Heart left ventricle (tissue), 16 donors: ENCODE results near the gene ATOSB. TPM values are rescaled to one million over a fixed set of nuclear protein-coding genes. Genes with fewer than 3 reads are reported as not detected.
A peak's percentile ranks its signal among the peaks of the same experiment; 100 is the strongest.

ENCODE experiments used
- ATAC-seq, 4 donors: fragments of 200-7000 bp; cut with Tn5 transposase; one replicate each; pipeline ENCODE4 v1.9.1; 2020 to 2022; ENCODE audit warnings: moderate library complexity in 4 of 4, mild to moderate bottlenecking in 3 of 4, moderate number of reproducible peaks in 1 of 4
- DNase-seq, 5 donors: peaks; one replicate each; pipeline ENCODE4 v3.0.0-alpha.2; 2020
- H3K27ac ChIP-seq, 12 donors: fragments of 200-600 bp; sonication (generic) in 4 of 12; one replicate each; pipeline versions ENCODE4 v1.5.0 to v1.8.0; 2016 to 2022; ENCODE audit warnings: mild to moderate bottlenecking in 2 of 12
- H3K27me3 ChIP-seq, 9 donors: fragments of 200-600 bp; sonication (generic) in 2 of 9; one replicate each; pipeline versions ENCODE4 v1.5.1 to v1.8.0; 2016 to 2022; ENCODE audit warnings: mild to moderate bottlenecking in 3 of 9
- H3K36me3 ChIP-seq, 9 donors: fragments of 200-600 bp; sonication (generic) in 2 of 9; one replicate each; pipeline versions ENCODE4 v1.5.0 to v1.8.0; 2018 to 2022; ENCODE audit warnings: mild to moderate bottlenecking in 2 of 9
- H3K4me1 ChIP-seq, 12 donors: fragments of 200-600 bp; sonication (generic) in 4 of 12; one replicate each; pipeline versions ENCODE4 v1.5.0 to v1.8.0; 2016 to 2022; ENCODE audit warnings: mild to moderate bottlenecking in 3 of 12
- H3K4me3 ChIP-seq, 12 donors: fragments of 200-600 bp; sonication (generic) in 4 of 12; one replicate each; pipeline versions ENCODE4 v1.5.0 to v1.8.0; 2017 to 2022; ENCODE audit warnings: mild to moderate bottlenecking in 9 of 12, moderate library complexity in 4 of 12
- H3K9me3 ChIP-seq, 12 donors: fragments of 200-600 bp; sonication (generic) in 4 of 12; one replicate each; pipeline versions ENCODE4 v1.5.0 to v1.8.0; 2016 to 2022; ENCODE audit warnings: mild to moderate bottlenecking in 1 of 12
- POLR2A ChIP-seq, 2 donors: fragments of 450-650 bp; IDR thresholded peaks; one replicate each; pipeline ENCODE4 v1.6.1; 2017; ENCODE audit warnings: antibody characterized with exemption in 2 of 2, mild to moderate bottlenecking in 2 of 2, moderate library complexity in 2 of 2
- WGBS, 4 donors: extraction: QIAGEN DNeasy Blood & Tissue Kit in 2 of 4; methylation state at CpG; one replicate each; pipeline versions ENCODE4 v1.1.5 to v1.1.7; 2013 to 2018; 5-methylcytosine and 5-hydroxymethylcytosine counted together
- intact Hi-C, 10 donors: fragments of 100-400 bp; cut with DNase I; formaldehyde crosslinking; loops; one replicate each; pipeline versions ENCODE4 v1.11.1 to v1.14.2; 2022
- polyA plus RNA-seq, 2 donors: library from polyadenylated mRNA; stranded (reverse); fragments of 200-250 nt; gene quantifications; one replicate each; pipeline ENCODE4 v1.2.3, GENCODE V29; 2013
- total RNA-seq, 9 donors: library from RNA; depleted of rRNA in 2 of 9; stranded (reverse); fragments of >200 nt in 2 of 9; fragmentation: NEBNext Ultra II Directional in 3 of 9; extraction: Animal tissue kit (Norgen Biotek cat#: 25700) in 3 of 9; gene quantifications; one replicate each; pipeline versions ENCODE4 v1.1.0 to v1.2.4, GENCODE V29; 2016 to 2023
- TF ChIP-seq, protein P1 (sequence below), 12 donors: fragments of 200-600 bp; sonication (generic) in 4 of 12; IDR thresholded peaks; one replicate each; pipeline versions ENCODE4 v1.5.0 to v1.8.0; 2018 to 2022; ENCODE audit warnings: antibody characterized with exemption in 12 of 12, mild to moderate bottlenecking in 5 of 12
- donor health status: ischemic (EF 13 %, LVEDD 7.1; RV severe dilation, severe dysfunction).
- donor health status: healthy with polysubstance abuse.
- donor health status: DM: no; HTN: yes; CAD: no.
- donor health status: DM: no; HTN: no; CAD: no.
- donor health status: ischemic (EF 25% LVEDD 6.9; RV normal size, moderate dysfunction).
- donor health status: ischemic (EF 25% LVEDD 5.7; RV mildly dilated, moderate dysfunction).
- donor health status: healthy.
- donor health status: DM: yes; HTN: yes; CAD: no.
- donor health status: ischemic (EF 35%, LVEDD 5.7; RV mildly dilated, moderate dysfunction).
- donor health status: nonischemic (EF 11% LVEDD 7.7; RV severe dilation, severe dysfunction).
- donor health status: DM: yes; HTN: yes; CAD: no.
- donor health status: PGD.
- donor health status: ischemic (EF 29% LVEDD 5.4; RV normal size, mild dysfunction).
- donor health status: nonischemic (EF 23%, LVEDD 6.1; RV moderate dilation, normal function).

The ATOSB gene
- total and polyA plus RNA-seq, 11 donors, result 15.9 to 43.3 (median 19.5) TPM

DNA sequence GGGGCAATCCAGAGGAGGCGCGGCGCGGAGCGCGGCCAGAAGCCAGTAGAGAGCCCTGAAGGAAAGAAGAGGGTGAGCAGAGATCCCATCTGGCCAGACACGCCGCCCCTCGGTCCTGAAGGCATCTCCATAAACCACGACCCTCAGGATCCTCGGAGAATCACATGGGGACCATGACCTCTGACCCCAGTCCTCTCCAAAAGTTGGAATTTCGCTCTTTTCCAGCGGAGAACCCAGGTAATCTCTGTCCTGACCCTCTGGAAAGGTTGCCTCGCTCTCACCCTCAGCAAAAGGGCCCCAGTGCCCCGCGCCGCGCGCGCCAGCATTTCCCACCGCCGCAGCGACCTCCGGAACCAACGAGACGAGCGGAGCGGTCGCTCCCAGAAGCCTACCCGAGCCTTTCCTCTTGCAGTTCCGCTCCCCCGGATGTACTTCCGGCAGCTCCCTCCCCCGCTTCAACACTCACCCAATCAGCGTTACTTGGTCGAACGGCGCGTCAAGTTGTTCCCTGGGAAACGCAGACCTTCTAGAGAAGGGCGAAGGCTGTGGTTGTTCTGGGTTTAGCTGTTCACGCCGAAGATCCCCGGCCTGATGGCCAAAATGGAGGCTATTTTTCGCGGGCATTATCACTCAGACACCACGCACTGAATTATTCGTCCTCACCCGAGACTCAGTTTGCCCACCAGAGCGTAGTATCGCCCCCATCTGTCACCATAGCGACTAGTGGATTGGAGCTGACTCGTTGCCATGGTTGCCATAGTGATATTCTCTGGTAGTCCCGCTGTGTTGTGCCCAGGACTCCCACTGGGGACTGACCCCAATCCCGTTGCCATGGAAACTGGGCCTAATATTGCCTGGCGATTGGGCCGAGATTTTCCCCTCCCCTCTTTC, 12.6 kb downstream of the ATOSB start, which contains the start of gene STOML2:
STOML2 (minus strand) TSS at position 363 of the 891 bp plus-strand sequence; CDS start at position 326, 37 bp downstream.
- peaks cover 0 to 25% (median 20%) of the 10 kb centered on the region in 12 donors for H3K4me1 ChIP-seq
- peak within 1 kb of the TSS; percentile 61 to 91 (median 76) for H3K4me3 ChIP-seq
- no peaks in the 10 kb centered on the region for H3K27me3 ChIP-seq
- DNase-seq (peak; percentile 94 to 97 (median 95)), ATAC-seq (peak; percentile 95 to 98 (median 96))
- intact Hi-C loops, result loop anchor here in 2 of 10 donors (2.0 to 5.0 kb wide), 3 partner anchors 30 to 436 kb away; partner anchors contain the start of genes DNAJB5 (in 1 of the 2) and VCP (in 1 of the 2)
- no peaks in the 10 kb centered on the region for H3K9me3 ChIP-seq
- peak within 1 kb of the TSS; percentile 71 to 94 (median 88) for H3K27ac ChIP-seq
- peaks cover 0 to 68% (median 62%) of the 10 kb centered on the region in 9 donors for H3K36me3 ChIP-seq
- WGBS, 4 donors, result 0 to 2% (median 1%) methylated on average over 43 to 57 of the region's 57 CpGs
- peak in 1 of 2 donors; percentile 77 for TF ChIP-seq POLR2A (IDR thresholded peaks at IDR 0.05)
- TF ChIP-seq, protein P1, sequence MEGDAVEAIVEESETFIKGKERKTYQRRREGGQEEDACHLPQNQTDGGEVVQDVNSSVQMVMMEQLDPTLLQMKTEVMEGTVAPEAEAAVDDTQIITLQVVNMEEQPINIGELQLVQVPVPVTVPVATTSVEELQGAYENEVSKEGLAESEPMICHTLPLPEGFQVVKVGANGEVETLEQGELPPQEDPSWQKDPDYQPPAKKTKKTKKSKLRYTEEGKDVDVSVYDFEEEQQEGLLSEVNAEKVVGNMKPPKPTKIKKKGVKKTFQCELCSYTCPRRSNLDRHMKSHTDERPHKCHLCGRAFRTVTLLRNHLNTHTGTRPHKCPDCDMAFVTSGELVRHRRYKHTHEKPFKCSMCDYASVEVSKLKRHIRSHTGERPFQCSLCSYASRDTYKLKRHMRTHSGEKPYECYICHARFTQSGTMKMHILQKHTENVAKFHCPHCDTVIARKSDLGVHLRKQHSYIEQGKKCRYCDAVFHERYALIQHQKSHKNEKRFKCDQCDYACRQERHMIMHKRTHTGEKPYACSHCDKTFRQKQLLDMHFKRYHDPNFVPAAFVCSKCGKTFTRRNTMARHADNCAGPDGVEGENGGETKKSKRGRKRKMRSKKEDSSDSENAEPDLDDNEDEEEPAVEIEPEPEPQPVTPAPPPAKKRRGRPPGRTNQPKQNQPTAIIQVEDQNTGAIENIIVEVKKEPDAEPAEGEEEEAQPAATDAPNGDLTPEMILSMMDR (IDR thresholded peaks at IDR 0.05), result no peak

DNA sequence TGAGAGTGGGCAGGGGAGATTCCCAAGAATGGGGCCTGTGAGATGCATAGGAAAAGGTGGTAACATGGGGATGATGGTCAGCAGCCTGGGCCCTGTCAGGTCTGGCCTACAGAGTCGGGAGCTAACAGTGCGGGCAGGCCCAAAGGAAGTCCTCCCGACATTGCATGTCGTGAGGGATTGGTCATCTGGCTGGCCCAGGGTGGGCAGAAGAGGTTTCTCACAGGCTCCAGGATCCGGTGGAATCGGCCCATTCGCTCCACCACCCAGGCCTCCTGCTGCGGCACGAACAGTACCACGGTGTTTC, 13.2 kb downstream of the ATOSB start:
- intact Hi-C loops, result loop anchor here in 2 of 10 donors (2.0 to 5.0 kb wide), 3 partner anchors 30 to 435 kb away; partner anchors contain the start of genes DNAJB5 (in 1 of the 2) and VCP (in 1 of the 2)
- Histone ChIP-seq H3K9me3 (no peaks in the 10 kb centered on the region), H3K4me1 (peaks cover 0 to 25% (median 20%) of the 10 kb centered on the region in 12 donors), H3K4me3 (peak overlapping the region; percentile 61 to 91 (median 76)), H3K27me3 (no peaks in the 10 kb centered on the region), H3K27ac (peak overlapping the region in 11 of 12 donors; percentile 85 to 94 (median 89)), H3K36me3 (peaks cover 0 to 62% (median 56%) of the 10 kb centered on the region in 9 donors)
- WGBS, 4 donors, result 3 to 8% (median 5%) methylated on average over 8 to 10 of the region's 10 CpGs
- TF ChIP-seq POLR2A (IDR thresholded peaks at IDR 0.05), result no peak
- TF ChIP-seq, protein P1 (IDR thresholded peaks at IDR 0.05), result no peak
- DNase-seq (no peak), ATAC-seq (peak in 3 of 4 donors; percentile 4 to 16 (median 5))

DNA sequence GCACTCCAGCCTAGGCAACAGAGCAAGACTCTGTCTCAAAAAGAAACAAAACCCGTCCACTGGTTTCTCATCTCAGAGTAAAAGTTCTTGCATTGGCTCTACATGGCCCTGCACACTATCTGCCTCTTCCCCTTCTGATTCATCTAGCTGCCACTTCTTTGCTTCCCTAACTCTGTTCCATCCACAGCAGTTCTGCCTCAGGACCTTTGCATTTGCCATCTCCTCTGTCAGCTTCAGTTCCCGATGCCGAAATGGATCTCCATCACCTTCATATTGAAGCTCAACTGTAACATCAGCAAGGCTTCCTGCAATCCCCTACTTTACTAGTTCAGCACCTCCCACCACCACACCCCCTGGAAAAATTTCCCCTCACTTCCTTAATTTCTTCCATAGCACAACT, 18.1 kb downstream of the ATOSB start:
- intact Hi-C loops, result loop anchor here (2.0 to 5.0 kb wide), 6 partner anchors 25 to 335 kb away; partner anchors contain the start of gene VCP (in 1 of the 10)
- Histone ChIP-seq H3K27me3 (no peaks in the 10 kb centered on the region), H3K27ac (no peak overlapping the region), H3K36me3 (peaks cover 0 to 45% (median 39%) of the 10 kb centered on the region in 9 donors), H3K9me3 (no peaks in the 10 kb centered on the region), H3K4me1 (peaks cover 0 to 28% (median 21%) of the 10 kb centered on the region in 12 donors), H3K4me3 (no peak overlapping the region)
- no peak for TF ChIP-seq POLR2A (IDR thresholded peaks at IDR 0.05)
- TF ChIP-seq, protein P1 (IDR thresholded peaks at IDR 0.05), result no peak
- ATAC-seq, result no peak
- DNase-seq, result no peak
- 88 to 94% (median 90%) methylated on average over 3 of the region's 3 CpGs for WGBS, 4 donors
